Heart left ventricle (tissue), 13 donors: ENCODE data around the gene NTM.

Experiments used
- CTCF ChIP-seq, 12 donors: fragments of 200-600 bp; sonication (generic) in 4 of 12; IDR thresholded peaks; one replicate each; pipeline versions ENCODE4 v1.5.0 to v1.8.0; 2018 to 2022; ENCODE audit warnings: antibody characterized with exemption in 12 of 12, mild to moderate bottlenecking in 5 of 12
- POLR2A ChIP-seq, 2 donors: fragments of 450-650 bp; IDR thresholded peaks; one replicate each; pipeline ENCODE4 v1.6.1; 2017; ENCODE audit warnings: antibody characterized with exemption in 2 of 2, mild to moderate bottlenecking in 2 of 2, moderate library complexity in 2 of 2
- donor health status: ischemic (EF 13 %, LVEDD 7.1; RV severe dilation, severe dysfunction).
- donor health status: DM: no; HTN: yes; CAD: no.
- donor health status: DM: no; HTN: no; CAD: no.
- donor health status: ischemic (EF 25% LVEDD 6.9; RV normal size, moderate dysfunction).
- donor health status: ischemic (EF 25% LVEDD 5.7; RV mildly dilated, moderate dysfunction).
- donor health status: ischemic (EF 35%, LVEDD 5.7; RV mildly dilated, moderate dysfunction).
- donor health status: nonischemic (EF 11% LVEDD 7.7; RV severe dilation, severe dysfunction).
- donor health status: DM: yes; HTN: yes; CAD: no.
- donor health status: PGD.
- donor health status: ischemic (EF 29% LVEDD 5.4; RV normal size, mild dysfunction).
- donor health status: nonischemic (EF 23%, LVEDD 6.1; RV moderate dilation, normal function).

- no peak for TF ChIP-seq CTCF (IDR thresholded peaks at IDR 0.05)
- no peak for TF ChIP-seq POLR2A (IDR thresholded peaks at IDR 0.05)
Measured at GRCh38 chr11:131637469-131638175, 267.2 kb downstream of the NTM start.
